RWPE2 (cell line): ENCODE measurements around the gene KCTD17.

ENCODE experiments used
- ATAC-seq: fragments of 200-7000 bp; cut with Tn5 transposase; 3 replicates; pipeline ENCODE4 v1.9.1; 2021; ENCODE audit warnings: low read depth
- DNase-seq: peaks from one replicate; pipeline ENCODE4 v3.0.0-alpha.2; 2020; ENCODE audit warnings: low spot score
- H3K27ac ChIP-seq: fragments of 450-650 bp; 2 replicates; pipeline ENCODE4 v1.5.1; 2017; ENCODE audit warnings: mild to moderate bottlenecking; ENCODE audit not compliant: poor library complexity, severe bottlenecking
- H3K27me3 ChIP-seq: fragments of 250-450 bp; sonication (Bioruptor Pico); 2 replicates; pipeline ENCODE4 v1.5.1; 2021; ENCODE audit warnings: mild to moderate bottlenecking, moderate library complexity; ENCODE audit not compliant: insufficient read depth, poor library complexity, severe bottlenecking
- H3K36me3 ChIP-seq: fragments of 250-450 bp; sonication (Bioruptor Pico); 2 replicates; pipeline ENCODE4 v1.5.1; 2020; ENCODE audit warnings: low read depth, mild to moderate bottlenecking, moderate library complexity
- H3K4me1 ChIP-seq: fragments of 250-450 bp; sonication (Bioruptor Pico); 2 replicates; pipeline ENCODE4 v1.5.1; 2021; ENCODE audit warnings: mild to moderate bottlenecking, moderate library complexity; ENCODE audit not compliant: insufficient read depth, poor library complexity, severe bottlenecking
- H3K4me3 ChIP-seq: fragments of 250-450 bp; sonication (Bioruptor Pico); 2 replicates; pipeline ENCODE4 v1.5.1; 2021; ENCODE audit warnings: mild to moderate bottlenecking, moderate library complexity; ENCODE audit not compliant: severe bottlenecking
- H3K9me3 ChIP-seq: fragments of 250-450 bp; sonication (Bioruptor Pico); 2 replicates; pipeline ENCODE4 v1.5.1; 2021; ENCODE audit warnings: mild to moderate bottlenecking, moderate library complexity; ENCODE audit not compliant: severe bottlenecking
- CTCF ChIP-seq: fragments of 450-650 bp; IDR thresholded peaks from one replicate; pipeline ENCODE4 v1.5.1; 2017; ENCODE audit warnings: mild to moderate bottlenecking, moderate library complexity; ENCODE audit not compliant: poor library complexity, severe bottlenecking

Gene KCTD17

GRCh38 chr22:37039466-37039865, 12.1 kb upstream of the KCTD17 start:
- no peak for DNase-seq
- H3K36me3 ChIP-seq, result no peaks in the 10 kb centered on the region

DNA sequence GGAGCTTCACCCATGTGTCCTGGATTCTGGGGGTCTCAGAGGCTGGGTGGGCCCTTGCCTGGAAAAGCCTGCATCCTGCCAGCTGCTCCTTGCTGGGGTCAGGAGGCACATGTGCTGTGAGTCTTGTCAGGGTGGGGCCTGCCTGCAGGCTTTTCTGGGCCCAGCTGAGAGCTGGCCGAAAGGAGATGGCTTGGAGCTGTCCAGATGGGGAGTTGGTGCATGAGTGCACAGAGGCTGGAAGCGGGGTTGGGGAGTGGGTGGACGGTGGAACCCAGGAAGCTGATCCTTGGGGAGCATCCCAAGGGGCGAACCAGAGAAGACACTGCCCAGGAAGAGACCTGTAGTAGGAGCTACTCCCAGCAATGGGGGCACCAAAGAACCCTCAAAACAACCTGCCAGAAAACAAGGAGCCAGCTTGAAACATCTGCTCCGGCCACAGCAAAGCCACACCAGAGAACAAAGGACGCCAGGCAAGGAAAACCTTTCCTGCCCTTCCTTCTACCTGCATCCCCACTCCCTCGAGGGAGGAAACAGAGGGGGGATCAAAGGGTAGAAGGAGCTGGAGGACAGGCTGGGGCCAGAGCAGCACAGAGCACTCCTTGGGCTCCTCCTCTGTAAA, 8.2 kb upstream of the KCTD17 start:
- no peaks in the 10 kb centered on the region for H3K27me3 ChIP-seq
- TF ChIP-seq CTCF, result no peak
- peaks cover 17% of the 10 kb centered on the region for H3K4me1 ChIP-seq
- H3K27ac ChIP-seq, result no peak overlapping the region
- no peak for DNase-seq
- H3K36me3 ChIP-seq, result no peaks in the 10 kb centered on the region
- no peak for ATAC-seq
- H3K9me3 ChIP-seq, result no peaks in the 10 kb centered on the region
- no peak overlapping the region for H3K4me3 ChIP-seq

More at GRCh38 chr22:37039466-37039865, 12.1 kb upstream of the KCTD17 start:
- TF ChIP-seq CTCF, result no peak
- Histone ChIP-seq H3K4me3 (no peak overlapping the region), H3K27ac (no peak overlapping the region), H3K27me3 (no peaks in the 10 kb centered on the region), H3K4me1 (peaks cover 11% of the 10 kb centered on the region), H3K9me3 (no peaks in the 10 kb centered on the region)
- no peak for ATAC-seq

DNA sequence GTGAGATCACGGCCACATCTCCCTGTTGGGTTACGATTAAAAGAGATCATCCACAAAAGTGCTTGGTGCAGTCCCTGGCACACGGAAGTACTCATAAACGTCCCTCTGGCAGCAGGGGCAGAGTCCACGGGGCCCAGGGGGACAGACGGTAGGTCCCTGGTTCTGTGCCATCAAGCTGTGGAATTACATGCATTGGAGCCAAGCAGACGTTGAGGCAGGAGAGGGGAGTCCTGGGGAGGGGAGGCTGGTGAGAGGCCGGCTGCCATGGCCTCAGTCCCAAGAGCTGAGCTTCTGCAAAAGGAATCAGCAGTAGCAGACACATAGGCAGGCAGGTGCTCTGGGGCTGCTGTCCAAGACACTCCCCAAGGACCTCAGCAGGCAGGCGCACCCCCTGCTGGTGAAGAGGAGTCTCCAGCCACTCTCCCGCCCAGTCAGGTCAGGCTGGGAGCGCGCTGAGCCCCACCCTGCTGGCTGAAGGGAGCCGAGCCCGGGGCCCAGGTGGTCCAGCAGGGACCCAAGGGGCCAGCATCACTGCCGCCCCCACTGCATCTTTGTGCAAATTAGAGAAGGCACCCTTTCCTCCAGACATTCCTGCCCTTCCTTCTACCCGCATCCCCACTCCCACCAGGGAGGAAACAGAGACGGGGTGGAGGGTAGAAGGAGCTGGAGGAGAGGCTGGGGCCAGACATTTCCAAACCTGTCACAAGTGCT, 7.6 kb upstream of the KCTD17 start:
- Histone ChIP-seq H3K9me3 (no peaks in the 10 kb centered on the region), H3K27me3 (no peaks in the 10 kb centered on the region), H3K27ac (no peak overlapping the region), H3K4me3 (no peak overlapping the region), H3K36me3 (no peaks in the 10 kb centered on the region), H3K4me1 (peaks cover 17% of the 10 kb centered on the region)
- peak; percentile 77 for ATAC-seq
- peak; percentile 58 for TF ChIP-seq CTCF
- no peak for DNase-seq

GRCh38 chr22:37044634-37045625, 6.6 kb upstream of the KCTD17 start:
- H3K4me3 ChIP-seq, result no peak overlapping the region
- DNase-seq, result no peak
- ATAC-seq, result peak; percentile 23; the same call in 2 of the 3 replicates
- H3K4me1 ChIP-seq, result peaks cover 17% of the 10 kb centered on the region
- no peak overlapping the region for H3K27ac ChIP-seq
- H3K27me3 ChIP-seq, result no peaks in the 10 kb centered on the region
- TF ChIP-seq CTCF, result no peak
- no peaks in the 10 kb centered on the region for H3K9me3 ChIP-seq
- H3K36me3 ChIP-seq, result no peaks in the 10 kb centered on the region
